PFSK-1 (cell line): ENCODE results near the gene METTL24.

Experiments used
- POLR2AphosphoS5 ChIP-seq: IDR thresholded peaks from 2 replicates; pipeline ENCODE4 v1.6.1; 2012; ENCODE audit warnings: low read depth, mild to moderate bottlenecking, control low read depth, low read length, moderate library complexity
- SIN3A ChIP-seq: IDR thresholded peaks from 2 replicates; pipeline ENCODE4 v1.6.1; 2012; ENCODE audit warnings: mild to moderate bottlenecking, low read length, moderate library complexity, borderline replicate concordance; ENCODE audit not compliant: insufficient read depth
- TAF1 ChIP-seq: IDR thresholded peaks from 2 replicates; pipeline ENCODE4 v1.6.1; 2012; ENCODE audit warnings: low read length, control low read depth, borderline replicate concordance; ENCODE audit not compliant: insufficient read depth

DNA sequence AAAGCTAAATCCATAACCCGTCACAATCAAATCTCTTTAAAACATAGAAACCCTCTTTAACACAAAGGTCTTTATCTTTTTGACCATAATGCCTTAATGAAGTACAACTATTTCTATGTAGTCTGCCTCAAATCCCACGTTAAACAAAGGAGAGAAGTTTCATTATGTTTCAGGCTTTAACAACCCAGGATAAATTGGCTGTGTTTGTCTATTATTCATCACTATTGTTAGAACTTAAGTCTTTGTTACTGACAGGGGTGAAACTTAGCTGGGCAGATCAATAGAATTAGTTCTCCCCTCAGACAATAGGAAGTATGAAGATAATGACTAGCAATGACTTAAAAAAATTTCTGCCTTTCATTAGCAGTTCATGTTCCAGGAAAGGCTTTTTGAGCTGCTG, 10.1 kb upstream of the METTL24 start:
- TF ChIP-seq POLR2AphosphoS5 (no peak), TAF1 (no peak), SIN3A (no peak)
